Activated CD8-positive, alpha-beta T cell treated with anti-CD3 and anti-CD28 coated beads, Interleukin-2, amount 10 ng/mL, durations not matched to agents 7 days and 5 days (primary cell): Measurements from ENCODE around the gene ZNF512B. TPM values are rescaled to one million over a fixed set of nuclear protein-coding genes. Genes with fewer than 3 reads are reported as not detected.
"Not testable (repeated sequence)": the region's sequence is repeated elsewhere in the genome, so short reads cannot be mapped to it uniquely, and the experiment has no call there.

Experiments used
- ATAC-seq: fragments of 150-1000 bp; cut with Tn5 transposase; one replicate; pipeline ENCODE4 v1.10.0; 2021; ENCODE audit warnings: moderate library complexity
- CTCF ChIA-PET: fragments of 350-600 bp; sonication (Branson Sonifier 250); formaldehyde crosslinking; loops from one replicate; lab custom pipeline; 2021; ENCODE audit warnings: antibody characterized with exemption; lab: Charles Lee
- POLR2A ChIA-PET: fragments of 350-600 bp; sonication (Branson Sonifier 250); formaldehyde crosslinking; loops from one replicate; lab custom pipeline; 2021; ENCODE audit warnings: antibody characterized with exemption; lab: Charles Lee
- DNase-seq: peaks from one replicate; pipeline ENCODE4 v3.0.0-alpha.2; 2020
- H3K27ac Mint-ChIP-seq: one replicate; pipeline ENCODE4 v1.8.0; 2021; ENCODE audit warnings: mild to moderate bottlenecking, mixed read lengths
- H3K27me3 Mint-ChIP-seq: one replicate; pipeline ENCODE4 v1.8.0; 2021; ENCODE audit warnings: low read depth, mixed read lengths
- H3K36me3 Mint-ChIP-seq: one replicate; pipeline ENCODE4 v1.8.0; 2021; ENCODE audit warnings: low read depth, mixed read lengths
- H3K4me1 Mint-ChIP-seq: one replicate; pipeline ENCODE4 v1.8.0; 2021; ENCODE audit warnings: low read depth, mixed read lengths
- H3K4me3 Mint-ChIP-seq: one replicate; pipeline ENCODE4 v1.8.0; 2021; ENCODE audit warnings: mild to moderate bottlenecking, mixed read lengths
- H3K9me3 Mint-ChIP-seq: one replicate; pipeline ENCODE4 v1.8.0; 2022; ENCODE audit warnings: mixed read lengths; ENCODE audit not compliant: insufficient read depth
- total RNA-seq, 2 experiments: library from RNA; stranded (reverse); gene quantifications; one replicate each; pipeline ENCODE4 v1.2.3, GENCODE V29; 2021

Gene ZNF512B
- total RNA-seq, 2 experiments from 2014 or later: 12.0 to 12.1 TPM

DNA sequence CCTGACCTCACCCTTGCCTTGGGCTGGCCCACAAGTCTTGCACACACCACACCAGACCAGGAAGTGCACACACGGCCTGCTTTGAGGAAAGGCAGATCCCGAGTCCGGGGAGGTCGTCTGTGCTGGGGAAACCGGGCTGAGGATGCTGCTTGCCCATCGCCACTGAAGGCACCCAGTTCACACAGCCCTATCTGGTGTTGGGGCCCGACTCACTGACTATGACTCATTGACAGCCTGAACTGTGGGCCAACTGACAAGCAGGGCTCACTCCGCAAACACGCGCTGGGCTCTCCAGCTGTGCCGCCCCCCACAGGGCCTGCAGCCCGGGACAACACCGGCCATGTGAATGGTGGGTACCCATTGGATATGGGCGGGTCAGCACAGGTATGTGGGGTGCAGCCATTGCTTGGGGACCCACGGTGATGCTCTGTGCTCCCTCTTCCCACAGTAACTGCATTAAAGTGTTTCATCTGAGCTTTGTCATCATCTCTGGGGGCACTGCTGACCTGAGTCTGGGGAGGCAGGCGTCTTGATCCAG is 8.1 kb upstream of the ZNF512B start:
- H3K4me3 Mint-ChIP-seq: peak overlapping the region; percentile 76
- H3K27me3 Mint-ChIP-seq: no peaks in the 10 kb centered on the region
- peak overlapping the region; percentile 83 for H3K27ac Mint-ChIP-seq
- DNase-seq (peak; percentile 77), ATAC-seq (peak; percentile 44)
- POLR2A ChIA-PET: interaction anchor here (0.8 to 2.0 kb wide), 3 partner anchors 56 to 61 kb away, joined by 3 to 13 read pairs (median 4); no protein-coding TSS in a partner anchor
- no peaks in the 10 kb centered on the region for H3K9me3 Mint-ChIP-seq
- CTCF ChIA-PET: interaction anchor here (0.7 to 1.7 kb wide), 9 partner anchors 9 to 336 kb away, joined by 3 to 20 read pairs (median 3); no protein-coding TSS in a partner anchor
- peaks cover 28% of the 10 kb centered on the region for H3K36me3 Mint-ChIP-seq
- H3K4me1 Mint-ChIP-seq: peaks cover 66% of the 10 kb centered on the region

DNA sequence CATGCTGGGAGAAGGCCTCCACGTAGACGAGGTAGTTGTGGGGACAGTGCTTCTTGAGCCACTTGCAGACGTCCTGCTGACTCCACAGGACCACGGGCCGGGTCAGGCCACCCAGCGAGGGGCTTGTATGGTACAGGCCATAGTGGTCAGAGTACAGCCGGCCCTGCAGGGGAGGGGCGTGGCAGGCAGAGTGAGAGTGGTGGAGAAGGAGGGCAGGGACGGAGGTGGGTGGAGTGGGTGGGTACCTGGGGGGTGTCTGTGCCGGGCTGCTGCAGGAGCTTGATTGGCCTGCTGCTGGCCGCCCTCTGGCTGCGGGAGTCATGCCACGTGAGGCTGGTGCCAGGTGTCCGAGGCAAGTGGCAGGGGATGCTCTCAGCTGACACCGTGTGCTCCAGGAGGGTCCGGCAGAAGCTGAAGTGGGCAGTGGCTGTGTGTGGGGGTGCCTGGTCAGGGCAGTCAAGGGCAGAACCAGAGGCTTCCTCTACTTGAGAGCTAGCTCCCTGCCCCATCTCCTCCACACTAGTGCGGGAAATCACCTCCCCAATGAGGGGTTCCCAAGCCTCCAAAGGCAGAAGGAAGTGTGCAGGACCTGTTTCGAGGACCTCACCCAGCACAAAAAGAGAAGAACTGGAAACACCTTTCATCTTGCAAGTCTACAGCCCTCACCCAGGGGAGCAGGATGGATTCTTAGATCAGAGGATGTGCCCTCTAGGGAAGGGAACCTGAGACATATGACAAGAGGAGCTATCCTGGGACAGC is 7.4 kb upstream of the ZNF512B start:
- CTCF ChIA-PET: interaction anchor here (0.7 to 1.7 kb wide), 9 partner anchors 9 to 335 kb away, joined by 3 to 20 read pairs (median 3); no protein-coding TSS in a partner anchor
- H3K4me3 Mint-ChIP-seq: peak overlapping the region; percentile 76
- peak overlapping the region; percentile 83 for H3K27ac Mint-ChIP-seq
- POLR2A ChIA-PET: interaction anchor here (0.8 to 2.0 kb wide), 3 partner anchors 57 to 62 kb away, joined by 3 to 13 read pairs (median 4); no protein-coding TSS in a partner anchor
- H3K9me3 Mint-ChIP-seq: no peaks in the 10 kb centered on the region
- H3K27me3 Mint-ChIP-seq: no peaks in the 10 kb centered on the region
- DNase-seq (no peak), ATAC-seq (no peak)
- peaks cover 61% of the 10 kb centered on the region for H3K4me1 Mint-ChIP-seq
- H3K36me3 Mint-ChIP-seq: peaks cover 22% of the 10 kb centered on the region

DNA sequence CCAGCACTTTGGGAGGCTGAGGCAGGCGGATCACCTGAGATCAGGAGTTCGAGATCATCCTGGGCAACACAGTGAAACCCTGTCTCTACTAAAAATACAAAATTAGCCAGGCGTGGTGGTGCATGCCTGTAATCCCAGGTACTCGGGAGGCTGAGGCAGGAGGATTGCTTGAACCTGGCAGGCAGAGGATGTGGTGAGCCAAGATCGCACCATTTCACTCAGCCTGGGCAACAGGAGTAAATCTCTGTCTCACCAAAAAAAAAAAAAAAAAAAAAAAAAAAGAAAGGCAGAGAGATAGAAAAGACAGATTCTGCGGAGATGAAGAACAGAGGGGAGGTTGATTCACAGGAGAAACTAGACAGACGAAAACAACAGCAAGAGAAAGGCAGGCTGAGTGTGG is 6.8 kb upstream of the ZNF512B start:
- ATAC-seq, H3K9me3 Mint-ChIP-seq, DNase-seq, H3K27me3 Mint-ChIP-seq: not testable (repeated sequence)
- CTCF ChIA-PET: interaction anchor here (1.7 to 3.7 kb wide), 2 partner anchors 62 kb away, joined by 17 to 20 read pairs; no protein-coding TSS in a partner anchor
- peaks cover 58% of the 10 kb centered on the region for H3K4me1 Mint-ChIP-seq
- H3K36me3 Mint-ChIP-seq: peaks cover 20% of the 10 kb centered on the region
- POLR2A ChIA-PET: interaction anchor here (2.0 kb wide), 1 partner anchor 62 kb away, joined by 13 read pairs; no protein-coding TSS in a partner anchor
- H3K4me3 Mint-ChIP-seq: peak overlapping the region; percentile 30
- peak overlapping the region; percentile 83 for H3K27ac Mint-ChIP-seq

DNA sequence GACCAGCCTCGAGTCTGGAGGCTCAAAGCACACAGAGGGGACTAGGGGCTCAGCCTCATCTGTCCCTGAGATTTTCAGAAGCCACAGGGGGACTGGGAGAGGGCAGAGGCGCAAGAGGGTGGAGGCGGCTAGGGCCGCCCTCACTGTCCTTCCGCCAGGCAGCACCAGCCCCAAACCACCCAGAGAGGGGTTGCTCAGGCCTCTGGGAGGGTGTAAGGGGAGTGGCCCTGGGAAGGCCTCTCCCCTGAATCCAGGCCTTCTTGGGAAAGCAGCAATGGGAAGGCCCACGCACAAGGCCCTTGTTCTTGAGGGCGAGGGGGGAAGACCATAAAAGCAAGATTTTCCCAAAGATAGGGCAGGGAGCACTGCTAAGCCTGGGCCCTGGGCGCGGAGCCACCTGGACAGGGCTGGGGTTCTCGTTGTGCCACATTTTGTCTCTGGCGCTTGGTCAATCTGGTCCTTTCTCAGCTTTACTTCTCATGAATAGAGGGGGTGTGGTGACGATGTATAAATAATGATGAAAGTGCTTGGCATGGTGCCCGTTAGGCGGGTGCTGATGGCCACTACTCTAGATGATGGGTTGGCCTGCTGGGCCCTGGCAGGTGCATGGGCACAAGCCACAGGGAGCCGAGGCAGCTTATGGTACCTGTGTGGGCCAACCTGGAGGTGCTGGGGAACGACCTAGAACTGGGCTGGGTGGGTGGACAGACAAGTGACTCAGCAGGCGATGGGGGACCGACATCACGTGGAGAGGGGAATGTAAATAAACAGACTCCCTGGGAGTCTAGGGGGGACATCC is 4.9 kb upstream of the ZNF512B start:
- no peak for ATAC-seq
- Mint-ChIP-seq H3K4me3 (no peak overlapping the region), H3K27ac (no peak overlapping the region), H3K27me3 (no peaks in the 10 kb centered on the region), H3K4me1 (peaks cover 50% of the 10 kb centered on the region), H3K36me3 (peaks cover 20% of the 10 kb centered on the region), H3K9me3 (no peaks in the 10 kb centered on the region)
- DNase-seq: no peak
- POLR2A ChIA-PET: interaction anchor here (0.8 kb wide), 1 partner anchor 18 kb away, joined by 3 read pairs; the partner anchor contains the start of gene UCKL1
- CTCF ChIA-PET: interaction anchor here (0.6 to 3.7 kb wide), 19 partner anchors 12 to 454 kb away, joined by 3 to 17 read pairs (median 4); partner anchors contain the start of genes ARFRP1, C20orf204, PPDPF and PTK6

DNA sequence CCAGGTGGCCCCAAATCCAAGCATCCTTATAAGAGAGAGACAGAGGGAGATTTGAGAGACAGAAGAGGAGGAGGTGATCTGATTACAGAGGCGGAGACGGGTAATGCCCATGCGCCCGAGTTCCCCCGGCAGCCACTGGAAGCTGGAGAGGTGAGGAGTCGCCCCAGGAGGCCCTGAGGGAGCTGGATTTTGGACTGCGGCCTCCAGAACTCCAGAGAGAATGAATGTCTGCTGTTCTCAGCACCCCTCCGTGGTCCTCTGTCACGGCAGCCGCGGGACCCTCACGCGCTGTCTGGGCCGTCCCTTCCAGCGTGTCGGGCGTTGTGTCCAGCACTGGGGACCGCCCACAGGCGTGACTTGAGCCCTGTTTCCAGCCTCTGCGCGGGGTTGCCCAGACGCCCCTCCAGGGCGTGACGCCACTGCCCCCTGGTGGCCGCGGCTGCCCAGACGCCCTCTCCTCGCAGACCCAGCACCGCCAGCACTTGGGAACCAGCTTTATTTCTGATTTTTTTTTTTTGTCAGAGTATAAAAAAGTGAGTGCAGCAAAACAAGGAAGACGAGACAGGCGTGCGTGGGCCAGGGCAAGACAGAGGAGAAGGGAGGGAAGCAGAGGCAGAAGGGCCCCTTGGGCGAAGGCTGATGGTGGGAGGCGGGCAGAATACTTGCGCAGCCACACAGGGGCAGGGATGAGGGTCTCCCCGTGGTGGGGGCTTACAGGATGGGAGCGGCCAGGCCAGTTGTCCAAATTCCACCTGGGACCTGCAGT is 4.1 kb upstream of the ZNF512B start:
- peak; percentile 79 for DNase-seq

DNA sequence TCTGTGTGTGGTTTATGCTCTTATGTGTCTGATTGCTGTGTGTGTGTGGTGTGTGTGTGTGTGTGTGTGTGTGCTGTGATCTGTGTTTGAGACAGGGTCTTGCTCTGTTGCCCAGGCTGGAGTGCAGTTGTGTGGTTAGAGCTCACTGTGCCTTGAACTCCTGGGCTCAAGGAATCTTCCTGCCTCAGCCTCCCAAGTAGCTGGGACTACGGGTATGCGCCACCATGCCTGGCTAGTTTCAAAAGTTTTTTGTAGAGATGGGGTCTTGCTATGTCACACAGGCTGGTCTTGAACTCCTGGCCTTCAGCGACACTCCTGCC is 3.4 kb upstream of the ZNF512B start:
- no peak overlapping the region for H3K27ac Mint-ChIP-seq

More for the DNA sequence above, 4.1 kb upstream of the ZNF512B start:
- H3K27me3 Mint-ChIP-seq: no peaks in the 10 kb centered on the region
- H3K4me1 Mint-ChIP-seq: peaks cover 52% of the 10 kb centered on the region
- POLR2A ChIA-PET: no interaction called here
- H3K36me3 Mint-ChIP-seq: peaks cover 20% of the 10 kb centered on the region
- ATAC-seq: peak; percentile 54
- H3K27ac Mint-ChIP-seq: no peak overlapping the region
- no peaks in the 10 kb centered on the region for H3K9me3 Mint-ChIP-seq
- no peak overlapping the region for H3K4me3 Mint-ChIP-seq
- CTCF ChIA-PET: interaction anchor here (0.6 to 3.7 kb wide), 22 partner anchors 12 to 456 kb away, joined by 3 to 17 read pairs (median 3); partner anchors contain the start of genes ARFRP1, C20orf204, PPDPF and PTK6

DNA sequence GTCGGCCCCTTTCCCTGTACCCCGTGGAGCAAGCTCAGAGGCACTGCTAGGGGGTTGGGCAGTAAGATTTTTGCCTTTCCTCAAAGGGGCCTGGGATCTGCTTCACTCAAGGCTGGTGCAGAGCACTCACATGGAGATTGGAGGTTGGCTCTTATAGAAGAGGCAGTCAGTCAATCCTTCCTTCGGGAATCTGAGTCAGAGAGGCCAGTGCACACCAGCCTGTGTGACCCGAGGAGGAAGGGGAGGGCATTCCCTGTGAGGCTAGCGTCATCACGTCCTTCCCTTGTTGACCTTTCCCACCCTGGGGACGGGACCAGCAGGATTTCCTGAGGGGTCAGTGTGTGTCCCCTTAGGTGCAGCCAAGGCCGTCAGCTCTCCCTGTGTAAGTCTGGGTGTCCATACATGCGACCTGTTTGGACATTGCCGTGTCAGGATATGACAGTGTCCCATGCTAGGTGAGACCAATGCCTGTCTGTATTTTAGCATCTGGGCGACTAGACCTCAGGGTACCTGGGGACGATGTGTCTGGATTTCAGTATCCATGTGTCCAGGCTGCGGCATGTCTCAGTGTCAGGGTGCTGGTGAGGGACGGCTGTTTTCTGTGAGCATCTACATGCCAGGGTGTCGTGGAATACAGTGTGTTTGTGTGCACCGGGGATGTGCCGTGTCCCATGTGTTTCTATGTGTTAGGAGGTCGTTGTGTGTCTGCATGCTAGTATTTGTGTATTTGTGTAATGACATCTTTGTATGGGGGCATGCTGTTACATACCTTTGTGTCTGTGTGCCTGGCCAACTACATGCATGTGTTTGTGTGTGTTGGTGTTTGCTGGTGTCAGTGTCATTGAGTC is 2.8 kb upstream of the ZNF512B start:
- no peak for ATAC-seq
- Mint-ChIP-seq H3K4me1 (peaks cover 48% of the 10 kb centered on the region), H3K27me3 (no peaks in the 10 kb centered on the region), H3K27ac (no peak overlapping the region), H3K9me3 (no peaks in the 10 kb centered on the region), H3K4me3 (no peak overlapping the region), H3K36me3 (peaks cover 28% of the 10 kb centered on the region)
- DNase-seq: no peak
- CTCF ChIA-PET: interaction anchor here (0.7 to 3.7 kb wide), 6 partner anchors 10 to 435 kb away, joined by 3 to 17 read pairs (median 8); partner anchors contain the start of genes C20orf204, PTK6 and UCKL1
- POLR2A ChIA-PET: interaction anchor here (1.1 kb wide), 1 partner anchor 9 kb away, joined by 3 read pairs; no protein-coding TSS in a partner anchor

More for the DNA sequence above, 3.4 kb upstream of the ZNF512B start:
- ATAC-seq (no peak), DNase-seq (no peak)
- CTCF ChIA-PET: interaction anchor here (0.7 to 3.7 kb wide), 11 partner anchors 9 to 455 kb away, joined by 3 to 17 read pairs (median 8); partner anchors contain the start of genes C20orf204, PTK6 and UCKL1
- Mint-ChIP-seq H3K27me3 (no peaks in the 10 kb centered on the region), H3K36me3 (peaks cover 23% of the 10 kb centered on the region), H3K4me3 (no peak overlapping the region), H3K9me3 (no peaks in the 10 kb centered on the region), H3K4me1 (peaks cover 54% of the 10 kb centered on the region)
- POLR2A ChIA-PET: interaction anchor here (1.1 kb wide), 1 partner anchor 9 kb away, joined by 3 read pairs; no protein-coding TSS in a partner anchor

DNA sequence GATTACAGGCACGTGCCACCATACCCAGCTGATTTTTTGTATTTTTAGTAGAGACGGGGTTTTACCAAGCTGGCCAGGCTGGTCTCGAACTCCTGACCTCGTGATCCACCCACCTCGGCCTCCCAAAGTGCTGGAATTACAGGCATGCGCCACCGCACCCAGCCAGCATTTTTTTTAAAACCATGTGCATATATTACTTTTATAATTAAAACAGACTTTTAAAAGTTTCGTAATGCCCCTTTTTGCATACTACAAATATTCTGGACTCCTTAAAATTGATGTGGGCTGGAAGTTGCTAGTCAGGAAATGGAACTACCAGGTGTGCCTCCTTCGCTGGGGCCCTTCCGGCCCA is 2.2 kb upstream of the ZNF512B start:
- H3K36me3 Mint-ChIP-seq: peaks cover 26% of the 10 kb centered on the region
- H3K27me3 Mint-ChIP-seq, H3K9me3 Mint-ChIP-seq, DNase-seq, H3K4me3 Mint-ChIP-seq, H3K27ac Mint-ChIP-seq, ATAC-seq: not testable (repeated sequence)
- POLR2A ChIA-PET: interaction anchor here (1.1 kb wide), 1 partner anchor 10 kb away, joined by 3 read pairs; no protein-coding TSS in a partner anchor
- CTCF ChIA-PET: interaction anchor here (2.4 kb wide), 1 partner anchor 435 kb away, joined by 10 read pairs; the partner anchor contains the start of gene PTK6
- peaks cover 42% of the 10 kb centered on the region for H3K4me1 Mint-ChIP-seq

DNA sequence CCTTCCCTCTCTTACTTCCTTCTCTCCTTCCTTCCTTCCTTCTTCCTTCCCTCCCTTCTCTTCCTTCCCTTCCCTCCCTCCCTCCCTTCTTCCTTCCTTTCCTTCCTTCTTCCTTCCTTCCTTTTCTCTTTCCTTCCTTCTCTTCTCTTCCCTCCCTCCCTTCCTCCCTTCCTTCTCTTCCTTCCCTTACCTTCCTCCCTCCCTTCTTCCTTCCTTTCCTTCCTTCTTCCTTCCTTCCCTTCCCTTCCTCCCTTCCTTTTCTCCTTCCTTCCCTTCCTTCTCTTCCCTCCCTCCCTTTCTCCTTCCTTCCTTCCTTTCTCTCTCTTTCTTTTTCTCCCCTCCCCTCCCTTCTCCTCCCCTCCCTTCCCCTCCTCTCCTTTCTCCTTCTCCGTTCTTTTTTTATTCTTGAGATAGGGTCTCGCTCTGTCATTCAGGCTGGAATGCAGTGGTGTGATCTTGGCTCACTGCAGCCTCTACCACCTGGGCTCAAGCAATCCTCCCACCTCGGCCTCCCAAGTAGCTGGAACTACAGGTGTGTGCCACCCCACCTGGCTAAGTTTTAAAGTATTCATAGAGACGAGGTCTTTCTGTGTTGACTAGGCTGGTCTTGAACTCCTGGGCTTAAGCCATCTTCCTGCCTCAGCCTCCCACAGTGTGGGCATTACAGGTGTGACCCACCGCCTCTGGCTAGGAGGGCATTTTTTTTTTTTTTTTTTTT is 1.1 kb upstream of the ZNF512B start:
- ATAC-seq (no peak), DNase-seq (no peak)
- Mint-ChIP-seq H3K36me3 (peaks cover 26% of the 10 kb centered on the region), H3K27ac (no peak overlapping the region), H3K27me3 (no peaks in the 10 kb centered on the region), H3K4me1 (peaks cover 32% of the 10 kb centered on the region), H3K4me3 (peak overlapping the region; percentile 68), H3K9me3 (no peaks in the 10 kb centered on the region)
- POLR2A ChIA-PET: interaction anchor here (1.0 kb wide), 1 partner anchor 14 kb away, joined by 3 read pairs; the partner anchor contains the start of gene UCKL1
- CTCF ChIA-PET: no interaction called here
